ENCODE results near the gene MTR. TPM values are rescaled to one million over a fixed set of nuclear protein-coding genes. Genes with fewer than 3 reads are reported as not detected.

The MTR gene
- total and polyA plus RNA-seq, 7 donors, result 6.8 to 66.2 (median 51.3) TPM

GRCh38 chr1:236860674-236861073, 65.6 kb downstream of the MTR start:
- no peaks in the 10 kb centered on the region for H3K9me3 ChIP-seq
- TF ChIP-seq CTCF (IDR thresholded peaks at IDR 0.05), result no peak
- no peak overlapping the region for H3K4me3 ChIP-seq
- WGBS, 3 donors, result 90 to 100% (median 93%) methylated on average over 1 of the region's 1 CpG
- H3K36me3 ChIP-seq (ENCODE audit: insufficient read depth in 1 of 2, low read depth in 1 of 2), result peaks cover 14 to 98% of the 10 kb centered on the region in 2 donors
- H3K4me1 ChIP-seq, result peaks cover 7% of the 10 kb centered on the region
- intact Hi-C loops (cut with DNase I), result loop anchor here in 1 of 2 donors (10.0 kb wide), 2 partner anchors 106 to 756 kb away; no protein-coding TSS in a partner anchor
- H3K27ac ChIP-seq, result no peak overlapping the region
- DNase-seq, result no peak
- ATAC-seq, result no peak
- no peaks in the 10 kb centered on the region for H3K27me3 ChIP-seq (ENCODE audit: insufficient read depth in 3 of 3, low read length in 2 of 3)

GRCh38 chr1:236861560-236862218, 66.6 kb downstream of the MTR start:
- DNase-seq (no peak), ATAC-seq (peak; percentile 42 to 78 (median 56))
- no peak for TF ChIP-seq CTCF (IDR thresholded peaks at IDR 0.05)
- no peaks in the 10 kb centered on the region for H3K27me3 ChIP-seq (ENCODE audit: insufficient read depth in 3 of 3, low read length in 2 of 3)
- no peaks in the 10 kb centered on the region for H3K9me3 ChIP-seq
- no peak overlapping the region for H3K4me3 ChIP-seq
- peak overlapping the region; percentile 57 for H3K27ac ChIP-seq
- peaks cover 14 to 98% of the 10 kb centered on the region in 2 donors for H3K36me3 ChIP-seq (ENCODE audit: insufficient read depth in 1 of 2, low read depth in 1 of 2)
- intact Hi-C loops (cut with DNase I), result loop anchor here in 1 of 2 donors (10.0 kb wide), 2 partner anchors 107 to 757 kb away; no protein-coding TSS in a partner anchor
- H3K4me1 ChIP-seq, result peaks cover 7% of the 10 kb centered on the region
- WGBS, 3 donors, result 91 to 95% (median 92%) methylated on average over 2 of the region's 2 CpGs

GRCh38 chr1:236862219-236862591, 67.1 kb downstream of the MTR start:
- 69 to 90% (median 76%) methylated on average over 4 of the region's 4 CpGs for WGBS, 3 donors

GRCh38 chr1:236862615-236863211, 67.6 kb downstream of the MTR start:
- WGBS, 3 donors, result 65 to 90% (median 65%) methylated on average over 5 of the region's 5 CpGs

More at GRCh38 chr1:236862219-236862591, 67.1 kb downstream of the MTR start:
- H3K27me3 ChIP-seq (ENCODE audit: insufficient read depth in 3 of 3, low read length in 2 of 3), result no peaks in the 10 kb centered on the region
- H3K9me3 ChIP-seq, result no peaks in the 10 kb centered on the region
- peaks cover 7% of the 10 kb centered on the region for H3K4me1 ChIP-seq
- no peak for DNase-seq
- intact Hi-C loops (cut with DNase I), result loop anchor here in 1 of 2 donors (10.0 kb wide), 2 partner anchors 107 to 757 kb away; no protein-coding TSS in a partner anchor
- peak overlapping the region; percentile 57 for H3K27ac ChIP-seq
- no peak overlapping the region for H3K4me3 ChIP-seq
- H3K36me3 ChIP-seq (ENCODE audit: insufficient read depth in 1 of 2, low read depth in 1 of 2), result peaks cover 14 to 97% of the 10 kb centered on the region in 2 donors
- TF ChIP-seq CTCF (IDR thresholded peaks at IDR 0.05), result no peak
- ATAC-seq, result peak in 1 of 4 donors; percentile 27

More at GRCh38 chr1:236862615-236863211, 67.6 kb downstream of the MTR start:
- H3K36me3 ChIP-seq (ENCODE audit: insufficient read depth in 1 of 2, low read depth in 1 of 2), result peaks cover 14 to 97% of the 10 kb centered on the region in 2 donors
- TF ChIP-seq CTCF (IDR thresholded peaks at IDR 0.05), result no peak
- H3K4me1 ChIP-seq, result peaks cover 7% of the 10 kb centered on the region
- no peaks in the 10 kb centered on the region for H3K27me3 ChIP-seq (ENCODE audit: insufficient read depth in 3 of 3, low read length in 2 of 3)
- H3K4me3 ChIP-seq, result no peak overlapping the region
- intact Hi-C loops (cut with DNase I), result loop anchor here in 1 of 2 donors (10.0 kb wide), 2 partner anchors 108 to 758 kb away; no protein-coding TSS in a partner anchor
- peak; percentile 85 to 95 (median 92) for ATAC-seq
- H3K9me3 ChIP-seq, result no peaks in the 10 kb centered on the region
- DNase-seq, result peak in 1 of 2 donors; percentile 49
- H3K27ac ChIP-seq, result peak overlapping the region; percentile 57
